ENCODE results near the gene SECISBP2L.
A peak's percentile ranks its signal among the peaks of the same experiment; 100 is the strongest.
"Not testable (repeated sequence)": the region's sequence is repeated elsewhere in the genome, so short reads cannot be mapped to it uniquely, and the experiment has no call there.

Gene SECISBP2L

DNA sequence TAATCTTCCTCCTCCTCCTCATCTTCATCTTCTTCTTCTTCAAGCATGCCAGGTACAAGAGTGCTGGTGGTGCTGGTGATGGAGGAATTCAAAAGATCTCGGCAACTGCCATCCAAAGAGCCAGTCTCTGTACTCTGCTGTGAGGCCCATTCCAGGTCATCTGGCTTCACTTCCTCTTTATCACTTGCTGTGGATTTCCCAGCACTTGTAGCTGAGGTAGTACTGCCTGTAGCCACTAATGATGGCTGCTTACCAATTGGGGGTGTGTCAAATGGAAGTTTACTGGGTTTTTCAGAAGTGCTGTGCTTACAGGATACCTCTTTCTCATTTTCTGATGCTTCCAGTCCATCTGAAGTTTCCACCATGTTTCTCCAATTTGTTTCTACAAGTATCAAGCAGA, 53.7 kb downstream of the SECISBP2L start:
- DNase-seq, result no peak

DNA sequence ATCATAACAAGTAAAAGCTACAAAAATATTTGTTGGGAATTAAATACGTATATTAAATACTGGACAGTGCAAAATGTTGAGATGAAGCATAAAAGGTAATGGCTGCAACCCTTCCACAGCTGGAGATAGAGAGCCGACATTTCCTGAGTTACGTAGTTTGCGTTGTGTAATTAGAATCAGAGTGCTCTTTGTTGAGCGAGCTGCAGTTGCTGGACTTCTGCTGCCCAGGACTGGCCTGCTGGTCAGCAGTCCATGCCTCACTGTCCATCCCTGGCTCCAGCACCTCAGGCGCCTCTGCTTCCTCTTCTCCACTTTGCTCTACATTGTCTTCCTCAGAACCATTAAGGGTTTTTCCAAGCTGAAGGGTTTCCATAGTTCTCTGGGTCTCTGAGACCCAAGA, 54.1 kb downstream of the SECISBP2L start:
- DNase-seq, result no peak

DNA sequence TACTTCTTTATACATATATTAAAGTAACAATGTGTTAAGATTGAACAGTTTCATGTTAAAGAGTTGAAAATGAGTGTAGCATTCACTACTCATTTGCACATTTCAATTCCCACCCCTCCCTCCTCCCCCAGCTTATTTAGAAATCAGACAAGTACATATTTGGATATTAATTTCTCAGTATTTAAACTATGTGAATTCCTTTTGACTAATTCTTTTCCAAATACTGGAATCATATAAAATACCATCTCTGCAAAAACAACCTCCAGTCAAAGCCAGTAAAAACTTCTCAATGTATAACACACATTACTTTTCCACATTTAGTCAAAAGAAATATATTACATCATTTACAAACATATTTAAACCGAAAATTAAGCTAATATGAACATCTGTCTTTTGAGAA, 57.1 kb downstream of the SECISBP2L start:
- no peak for DNase-seq

DNA sequence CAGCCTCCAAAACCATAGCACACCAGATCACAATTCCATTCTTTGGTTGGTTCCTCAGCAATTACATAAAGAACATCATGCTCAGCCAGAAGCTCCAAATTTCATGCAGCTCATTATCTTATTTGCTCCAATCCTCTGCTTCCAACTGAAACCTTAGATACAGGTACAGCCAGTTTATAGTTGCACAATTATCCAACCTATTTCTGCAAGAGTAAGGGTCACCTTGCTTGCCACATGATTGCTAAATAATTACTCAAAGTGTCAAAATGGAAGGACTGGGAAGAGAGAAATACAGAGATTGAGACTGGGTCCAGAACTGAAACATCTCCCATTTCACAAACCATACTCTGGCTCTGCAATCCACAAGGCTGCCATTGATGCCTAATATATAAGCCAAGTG, 59.1 kb downstream of the SECISBP2L start:
- DNase-seq, result no peak

DNA sequence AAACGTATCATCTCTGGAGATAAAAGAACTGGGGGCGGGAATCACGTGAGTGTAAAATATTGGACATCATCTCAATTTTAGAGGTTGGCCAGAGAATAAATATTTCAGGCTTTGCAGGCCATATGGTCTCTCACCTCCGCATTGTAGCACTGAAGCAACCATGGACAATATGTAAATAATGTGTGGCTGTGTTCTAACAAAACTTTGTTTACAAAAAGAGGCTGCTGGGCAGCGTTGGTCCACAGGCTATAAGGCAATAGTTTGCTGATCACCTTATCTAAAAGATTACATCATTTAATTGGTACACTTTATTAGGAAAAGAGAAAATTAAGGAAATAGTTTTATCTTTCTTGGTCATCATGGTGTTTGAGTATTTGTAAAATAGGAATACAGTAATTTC, 60.0 kb downstream of the SECISBP2L start:
- no peak for DNase-seq

DNA sequence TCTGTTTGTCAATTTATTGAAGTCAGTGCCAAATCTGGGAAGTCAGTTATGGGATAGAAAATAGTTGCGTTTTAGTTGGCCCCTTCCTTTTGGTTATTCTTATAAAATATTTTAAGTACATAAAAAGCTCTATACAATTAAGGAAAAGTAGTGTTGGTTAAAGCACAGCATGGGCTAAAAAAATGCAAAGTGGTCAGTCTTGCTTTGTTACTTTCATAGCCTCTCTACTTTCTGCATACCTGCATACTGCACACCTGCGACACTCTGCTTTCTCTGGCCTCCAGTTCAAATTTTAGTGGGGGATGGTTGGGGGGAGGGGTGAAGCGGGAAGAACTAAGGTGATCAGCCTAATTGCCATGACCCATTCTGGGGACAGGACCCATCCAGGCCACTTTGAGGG, 60.7 kb downstream of the SECISBP2L start:
- no peak for DNase-seq

DNA sequence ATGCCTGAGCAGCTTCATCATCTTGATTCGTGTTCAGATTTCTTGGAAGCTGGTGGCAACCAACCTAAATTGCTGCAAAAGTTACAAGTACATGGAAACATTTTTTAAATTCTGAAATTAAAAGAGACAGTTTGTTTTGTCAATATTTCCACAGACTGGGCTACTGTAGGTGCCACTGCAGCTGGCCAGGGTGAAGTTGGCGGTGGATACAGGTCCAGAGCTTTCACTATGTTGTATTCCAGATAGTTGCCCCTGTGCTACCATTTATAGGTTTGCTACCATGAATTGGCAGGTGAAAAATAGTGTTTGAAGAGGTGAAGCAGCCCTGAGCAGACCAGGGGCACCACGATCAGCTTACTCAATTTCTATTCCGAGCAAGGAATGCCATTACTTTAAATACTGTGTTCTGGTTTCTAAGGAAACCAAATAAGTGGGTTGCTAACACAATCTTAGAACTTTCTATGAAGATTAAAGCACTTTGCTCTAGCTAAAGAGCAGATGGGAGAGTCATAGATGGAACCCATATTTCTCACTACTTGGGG, 61.4 kb downstream of the SECISBP2L start:
- no peak for DNase-seq

DNA sequence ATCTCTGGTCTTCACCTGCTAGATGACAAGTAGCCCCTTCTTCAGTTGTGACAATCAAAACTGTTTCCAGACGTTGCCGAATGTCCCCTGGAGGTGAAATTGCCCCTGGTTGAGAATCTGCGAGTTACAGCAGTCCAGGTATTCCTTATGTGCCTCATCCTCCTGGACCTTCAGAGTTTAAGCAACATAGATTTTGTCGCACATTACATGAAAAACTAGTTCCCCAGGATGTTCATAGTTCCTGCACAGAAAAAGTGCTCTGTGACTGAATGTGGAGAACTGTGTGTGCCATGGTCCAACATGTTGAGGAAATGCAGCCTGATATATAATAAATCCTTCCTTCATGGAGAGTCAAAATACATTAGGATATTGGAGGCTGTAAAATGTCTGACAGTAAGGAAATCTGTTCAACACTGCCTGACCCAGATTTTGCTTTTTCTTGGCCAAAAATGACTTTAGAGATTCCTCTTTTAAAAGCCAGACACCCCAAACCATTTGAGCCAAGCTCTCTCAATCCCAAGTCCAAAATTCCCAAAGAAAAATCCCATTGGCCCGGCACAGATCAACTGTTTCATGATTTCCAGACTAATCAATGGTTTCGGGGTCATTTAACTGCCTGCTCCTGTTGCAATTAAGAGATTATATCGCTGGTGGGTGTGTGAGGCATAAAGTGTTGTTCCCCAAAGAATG, 62.1 kb downstream of the SECISBP2L start:
- no peak for DNase-seq

DNA sequence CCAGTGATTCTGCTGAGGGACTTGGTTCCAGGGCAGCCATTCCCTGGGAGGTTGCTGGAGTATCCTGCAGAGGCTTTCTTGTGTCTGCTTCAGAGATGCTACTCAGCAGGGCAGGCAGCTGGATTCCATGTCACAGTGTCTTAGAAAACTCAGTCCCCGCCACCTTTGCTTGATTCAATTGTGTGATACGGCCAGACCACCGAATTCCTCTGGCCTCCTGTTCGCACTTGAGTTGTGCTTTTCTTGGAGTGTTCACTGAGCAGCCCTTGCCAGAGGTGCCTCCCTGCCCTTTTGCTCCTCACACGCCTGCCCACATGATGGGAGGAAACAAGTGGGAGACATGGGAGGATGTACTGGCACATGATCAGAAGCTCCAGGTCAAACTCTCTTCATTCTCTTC, 62.9 kb downstream of the SECISBP2L start:
- no peak for DNase-seq

DNA sequence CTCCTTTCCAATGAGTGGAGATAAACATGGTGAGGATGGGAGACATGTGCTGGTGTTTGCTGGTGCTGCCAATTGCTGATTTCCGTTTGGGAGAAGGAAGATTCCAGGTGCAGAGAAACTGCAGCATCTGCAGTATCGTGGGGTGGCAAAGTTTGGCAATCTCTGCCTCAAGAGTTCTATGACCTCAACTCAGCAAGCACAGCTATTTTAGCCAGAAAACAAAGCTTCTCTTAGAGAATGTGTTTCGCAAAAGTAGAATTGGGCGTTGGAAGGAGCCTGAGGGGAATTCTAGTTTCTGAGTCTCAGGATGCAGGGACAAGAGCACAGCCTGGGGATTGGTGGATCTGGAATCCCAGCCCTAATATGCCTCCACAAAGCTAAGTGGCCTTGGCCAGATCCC, 64.3 kb downstream of the SECISBP2L start:
- DNase-seq, result no peak

DNA sequence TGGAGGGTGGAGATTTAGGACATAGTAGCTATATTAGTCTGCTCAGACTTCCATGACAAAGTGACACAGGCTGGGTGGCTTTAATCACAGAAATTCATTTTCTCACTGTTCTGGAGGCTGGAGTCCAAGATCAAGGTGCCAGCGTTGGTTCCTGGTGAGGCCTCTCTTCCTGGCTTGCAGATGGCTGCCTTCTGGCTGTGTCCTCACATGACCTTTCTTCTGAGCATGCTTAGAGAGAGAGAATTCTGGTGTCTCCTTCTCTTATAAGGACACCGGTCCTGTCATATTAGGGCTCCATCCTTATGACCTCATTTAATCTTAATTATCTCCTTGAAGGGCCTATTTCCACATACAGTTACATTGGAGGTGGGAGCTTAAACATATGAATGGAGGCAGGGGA, 67.6 kb downstream of the SECISBP2L start:
- DNase-seq, result no peak

DNA sequence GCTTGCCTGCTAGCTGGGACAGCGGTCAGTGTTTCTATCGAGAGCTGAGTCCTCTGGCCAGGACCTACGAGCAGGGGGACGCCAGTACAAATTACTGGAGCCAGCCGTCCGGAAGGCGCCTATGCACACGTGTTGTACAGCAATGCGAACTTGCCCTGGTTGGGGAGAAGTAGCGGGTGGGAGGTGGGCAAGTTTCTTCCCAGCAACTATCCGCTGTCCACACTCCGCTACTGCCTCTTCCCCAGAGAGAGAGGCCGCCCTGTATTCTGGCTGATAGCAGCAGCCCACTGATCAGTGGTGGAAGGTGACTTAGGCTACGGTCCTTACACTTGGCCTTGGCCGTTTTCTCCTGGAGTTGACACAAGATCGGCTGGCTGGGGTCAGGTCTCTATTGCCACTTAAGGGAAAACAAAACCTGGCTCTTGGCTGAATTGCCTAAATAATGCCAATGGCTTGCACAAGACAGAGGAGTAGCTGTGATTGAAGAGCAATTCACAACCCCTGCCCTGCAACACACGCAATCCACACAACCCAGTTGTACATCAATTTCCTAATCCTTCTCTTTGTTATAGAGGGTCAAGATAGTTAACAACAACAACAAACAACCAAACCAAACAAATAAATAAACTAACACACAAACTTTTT, 69.7 kb downstream of the SECISBP2L start:
- DNase-seq, result no peak

DNA sequence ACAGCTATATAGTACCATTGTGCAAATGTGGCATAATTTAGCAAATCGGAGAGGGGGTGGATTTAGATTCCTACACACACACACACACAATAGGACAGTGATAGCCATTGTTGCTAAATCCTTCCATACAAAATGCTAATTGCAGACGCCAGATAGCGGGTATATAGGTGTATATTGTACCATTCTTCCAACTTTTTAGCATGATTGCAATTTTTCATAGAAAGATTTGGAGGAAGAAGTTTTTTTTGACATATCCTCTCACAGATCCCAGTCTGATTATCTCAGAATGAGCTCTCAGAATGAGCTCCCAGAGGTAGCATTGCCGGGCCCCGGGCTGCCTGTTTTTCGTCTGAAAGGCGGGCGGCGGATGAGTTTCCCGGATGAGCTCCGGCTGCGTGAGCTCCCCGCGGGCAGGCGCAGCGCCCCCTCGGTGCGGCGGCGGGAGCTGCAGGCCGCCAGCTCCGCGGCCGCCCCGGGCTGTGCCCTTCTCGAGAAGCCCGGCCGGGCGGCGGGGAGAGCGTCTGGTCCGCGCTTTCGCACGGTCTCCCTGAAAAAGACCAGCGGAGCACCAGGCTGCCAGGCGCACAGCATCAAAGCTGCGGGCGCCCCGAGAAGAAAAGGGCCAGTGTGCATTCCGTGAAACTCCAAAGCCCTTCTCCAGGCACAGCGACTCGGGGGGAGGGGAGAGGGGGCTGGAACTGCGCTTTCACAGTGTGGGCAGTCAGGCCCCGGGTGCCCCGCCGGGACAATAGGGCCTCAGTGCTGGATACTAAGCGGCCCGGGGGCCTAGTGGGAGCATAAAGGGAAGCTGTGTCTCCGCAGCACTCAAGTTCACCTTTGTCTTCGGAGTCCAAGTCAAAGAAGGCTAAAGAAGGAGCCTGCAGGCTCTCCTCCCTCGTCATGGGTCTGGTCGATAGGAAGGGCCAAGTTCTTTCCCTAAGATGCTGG, 70.5 kb downstream of the SECISBP2L start:
- peak; percentile 76 for DNase-seq

DNA sequence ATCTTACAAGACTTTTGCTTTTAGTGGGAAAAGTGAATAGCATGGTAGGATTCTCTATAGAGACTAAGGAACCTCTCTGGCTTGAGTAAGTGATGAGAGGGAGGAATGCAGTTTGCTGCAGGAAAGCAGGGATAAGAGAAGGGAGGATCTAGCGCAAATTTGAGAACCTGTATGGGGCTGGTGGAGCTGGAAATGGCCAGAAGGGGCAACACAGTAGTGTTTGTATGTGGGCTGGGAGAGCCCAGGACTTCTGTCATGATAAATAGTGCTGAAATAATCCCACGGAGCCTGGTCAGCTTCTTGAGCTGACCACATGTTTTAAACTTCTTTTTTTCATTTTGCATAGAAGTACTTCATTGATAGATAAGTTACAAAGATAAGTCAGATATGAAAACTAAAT, 71.4 kb downstream of the SECISBP2L start:
- DNase-seq, result no peak

DNA sequence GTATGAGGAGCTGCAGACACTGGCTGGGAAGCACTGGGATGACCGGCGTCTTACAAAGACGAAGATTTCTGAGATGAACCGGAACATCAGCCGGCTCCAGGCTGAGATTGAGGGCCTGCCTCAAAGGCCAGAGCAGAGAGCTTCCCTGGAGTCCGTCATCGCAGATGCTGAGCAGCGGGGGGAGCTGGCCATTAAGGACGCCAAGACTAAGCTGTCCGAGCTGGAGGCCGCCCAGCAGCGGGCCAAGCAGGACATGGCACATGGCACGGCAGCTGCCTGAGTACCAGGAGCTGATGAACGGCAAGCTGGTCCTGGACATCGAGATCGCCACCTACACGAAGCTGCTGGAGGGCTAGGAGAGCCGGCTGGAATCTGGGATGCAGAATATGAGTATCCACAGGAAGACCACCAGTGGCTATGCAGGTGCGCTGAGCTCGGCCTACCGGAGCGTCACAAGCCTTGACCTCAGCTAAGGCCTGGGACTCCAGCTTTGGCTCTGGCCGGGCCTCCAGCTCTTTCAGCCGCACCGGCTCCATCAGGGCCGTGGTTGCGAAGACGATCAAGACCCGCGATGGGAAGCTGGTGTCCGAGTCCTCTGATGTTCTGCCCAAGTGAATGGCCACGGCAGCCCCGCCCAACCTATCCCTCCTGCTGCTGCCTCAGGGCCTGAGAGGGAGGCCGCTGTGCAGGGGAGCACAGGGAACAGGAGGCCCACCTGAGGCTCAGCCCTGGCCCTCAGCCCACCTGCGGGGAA, 73.3 kb downstream of the SECISBP2L start:
- DNase-seq, result no peak

DNA sequence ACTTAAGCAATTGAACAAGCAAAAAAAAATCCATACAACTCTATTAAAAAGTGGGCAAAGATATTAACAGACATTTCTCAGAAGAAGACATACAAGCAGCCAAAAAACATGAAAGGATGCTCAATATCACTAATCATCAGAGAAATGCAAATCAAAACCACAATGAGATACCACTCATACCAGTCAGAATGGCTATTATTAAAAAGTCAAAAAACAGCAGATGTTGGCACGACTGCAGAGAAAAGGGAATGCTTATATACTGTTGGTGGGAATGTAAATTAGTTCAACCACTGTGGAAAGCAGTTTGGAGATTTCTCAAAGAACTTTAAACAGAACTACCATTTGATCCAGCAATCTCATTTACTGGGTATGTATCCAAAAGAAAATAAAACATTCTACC, 75.3 kb downstream of the SECISBP2L start:
- not testable (repeated sequence) for DNase-seq

DNA sequence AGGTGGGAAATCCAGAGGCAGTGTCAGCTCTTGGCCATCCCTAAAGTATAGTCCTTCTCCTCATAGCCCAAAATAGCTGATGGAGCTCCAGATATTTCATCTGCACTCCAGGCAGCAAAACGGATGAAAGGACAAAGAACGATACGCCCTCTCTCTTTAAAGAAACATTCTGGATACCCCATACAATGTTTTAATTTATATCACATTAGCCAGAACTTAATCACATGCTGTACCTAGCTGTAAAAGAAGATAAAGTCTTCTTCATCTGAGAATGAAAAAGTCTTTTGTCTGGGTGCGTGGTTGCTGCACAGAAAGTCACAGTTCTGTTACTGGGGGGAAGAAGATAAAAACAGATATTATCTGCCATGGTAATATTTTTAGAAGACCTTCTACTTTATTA, 78.2 kb downstream of the SECISBP2L start:
- DNase-seq, result no peak

DNA sequence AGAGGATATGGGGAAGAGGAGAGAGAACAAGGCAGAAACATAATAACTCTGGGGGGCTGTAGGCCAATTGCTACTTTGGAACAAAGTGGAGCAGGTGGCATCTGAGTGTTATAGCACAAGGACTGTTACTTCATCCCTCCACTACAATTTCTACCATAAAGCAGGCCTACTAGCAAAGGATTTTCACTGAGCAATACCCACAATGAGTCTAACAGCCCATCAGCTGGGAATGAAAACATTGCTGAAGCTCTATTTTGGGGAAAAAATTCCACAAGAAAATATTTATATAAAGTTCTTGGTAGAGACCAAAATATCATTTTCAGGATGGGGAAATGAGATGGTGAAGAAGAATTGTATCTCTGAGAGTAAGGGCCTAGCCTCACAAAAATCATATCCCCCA, 78.9 kb downstream of the SECISBP2L start:
- no peak for DNase-seq

DNA sequence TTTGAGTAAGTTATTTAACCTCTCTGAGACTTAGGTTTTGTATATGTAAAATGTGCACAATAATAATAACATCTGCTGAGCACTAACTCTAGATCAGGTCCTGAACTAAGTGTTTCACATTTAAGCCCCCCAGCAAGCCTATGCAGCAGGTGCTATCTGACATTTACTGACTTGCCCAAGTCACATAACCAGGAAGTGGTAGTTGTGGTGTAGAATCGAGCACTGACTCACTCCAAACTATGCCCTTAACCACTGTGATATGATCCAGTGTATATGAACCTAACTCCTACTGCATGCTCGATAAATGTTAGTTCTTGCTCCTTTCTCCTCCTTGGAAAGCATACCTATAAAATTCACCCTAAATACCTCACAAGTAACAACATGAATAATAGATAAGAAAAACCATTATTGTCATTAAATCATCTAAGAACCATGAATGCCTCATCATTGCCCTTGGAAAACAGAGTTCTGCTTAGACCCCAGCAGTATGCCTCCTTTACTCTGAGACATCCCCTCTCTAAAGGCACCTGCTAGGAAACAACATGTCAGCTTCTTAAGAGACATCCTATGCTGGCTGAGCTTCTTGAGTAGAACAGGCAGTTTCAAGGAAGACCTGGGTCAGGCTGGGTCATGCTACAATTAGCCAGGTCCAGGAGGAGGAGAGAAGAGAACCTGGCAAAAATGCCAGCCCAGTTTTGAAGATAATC, 79.5 kb downstream of the SECISBP2L start:
- no peak for DNase-seq

DNA sequence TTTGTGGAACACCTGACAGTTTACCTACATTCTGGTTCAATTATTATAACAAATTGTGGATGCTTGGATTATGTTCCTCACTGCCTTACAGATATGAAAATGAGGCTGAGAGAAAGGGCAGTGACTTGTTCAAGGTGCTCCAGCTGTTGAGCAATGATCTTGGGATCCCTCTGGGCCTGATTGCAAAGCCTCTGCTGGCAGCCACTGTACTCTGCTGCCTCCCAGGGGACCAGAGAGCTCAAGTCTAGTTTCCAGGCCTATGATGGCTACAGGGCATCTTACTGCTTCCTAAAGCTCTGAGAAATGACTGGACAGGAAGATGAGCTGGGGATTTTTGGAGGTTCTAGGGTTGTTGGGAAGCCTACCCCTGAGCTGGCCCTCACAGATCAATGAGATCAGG, 80.3 kb downstream of the SECISBP2L start:
- no peak for DNase-seq

DNA sequence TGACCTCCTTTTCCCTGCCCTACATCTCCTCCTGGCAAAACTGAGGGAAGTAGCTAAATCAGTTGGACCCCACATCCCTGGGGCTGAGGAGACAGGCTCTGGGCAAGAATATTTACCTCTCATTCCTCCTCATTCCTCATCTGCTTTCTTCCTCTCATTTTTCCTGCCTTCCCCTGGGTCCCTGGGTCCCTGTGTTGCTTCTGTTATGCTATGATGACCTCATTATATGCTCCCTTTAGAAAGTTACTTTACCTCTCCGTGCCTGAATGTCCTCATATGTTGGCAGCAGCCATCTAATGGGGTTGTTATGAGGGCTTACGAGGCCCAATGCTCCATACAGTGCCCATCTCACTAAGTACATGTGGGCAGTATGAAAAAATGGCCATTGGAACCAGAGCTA, 81.3 kb downstream of the SECISBP2L start:
- no peak for DNase-seq

DNA sequence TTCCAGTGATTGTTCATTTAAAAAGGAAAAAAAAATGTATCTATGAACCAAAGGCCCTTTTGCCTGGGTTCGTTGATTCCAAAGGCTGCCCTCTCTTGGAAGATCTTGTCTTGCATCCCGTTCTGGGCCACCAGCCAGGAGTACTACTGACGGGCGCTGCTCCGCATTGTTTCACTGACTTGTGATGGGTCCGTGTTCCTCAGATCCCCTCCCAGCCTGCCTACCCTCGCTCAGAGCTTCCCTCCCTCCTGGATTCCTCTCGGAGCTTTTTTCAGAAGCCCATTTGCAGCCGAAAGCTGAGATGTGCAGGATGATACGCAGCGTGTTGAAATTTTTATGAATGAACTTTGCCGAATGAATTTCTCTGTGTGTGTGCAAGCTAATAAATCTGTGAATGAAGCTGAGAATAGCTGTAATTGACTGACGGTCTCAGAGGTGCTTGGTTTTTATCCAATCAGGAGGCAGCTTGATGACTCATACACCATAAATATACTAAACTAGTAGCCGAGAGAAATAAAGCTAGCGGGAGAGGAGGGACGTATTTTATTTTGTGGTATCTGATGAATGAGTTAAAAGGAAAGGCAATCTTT, 82.6 kb downstream of the SECISBP2L start, which contains the start of gene SHC4:
SHC4 (minus strand) TSS at position 396 of the 590 bp plus-strand sequence. CDS start 904 bp downstream, outside the sequence.
- DNase-seq, result no peak
